Neural progenitor cell (in vitro differentiated cells): ENCODE measurements around the gene TAF1C.

Source experiments
- EZH2 ChIP-seq: fragments of 200-600 bp; sonication (generic); IDR thresholded peaks from 2 replicates; pipeline ENCODE4 v1.6.1; 2017; ENCODE audit warnings: antibody characterized with exemption, mild to moderate bottlenecking, moderate library complexity
- EZH2phosphoT487 ChIP-seq: fragments of 200-600 bp; sonication (generic); IDR thresholded peaks from 2 replicates; pipeline ENCODE4 v1.6.1; 2017; ENCODE audit warnings: antibody characterized with exemption
- TF ChIP-seq, protein P1 (sequence below): fragments of 200-600 bp; sonication (generic); IDR thresholded peaks from 2 replicates; pipeline ENCODE4 v1.5.1; 2017; ENCODE audit warnings: antibody characterized with exemption, mild to moderate bottlenecking

DNA sequence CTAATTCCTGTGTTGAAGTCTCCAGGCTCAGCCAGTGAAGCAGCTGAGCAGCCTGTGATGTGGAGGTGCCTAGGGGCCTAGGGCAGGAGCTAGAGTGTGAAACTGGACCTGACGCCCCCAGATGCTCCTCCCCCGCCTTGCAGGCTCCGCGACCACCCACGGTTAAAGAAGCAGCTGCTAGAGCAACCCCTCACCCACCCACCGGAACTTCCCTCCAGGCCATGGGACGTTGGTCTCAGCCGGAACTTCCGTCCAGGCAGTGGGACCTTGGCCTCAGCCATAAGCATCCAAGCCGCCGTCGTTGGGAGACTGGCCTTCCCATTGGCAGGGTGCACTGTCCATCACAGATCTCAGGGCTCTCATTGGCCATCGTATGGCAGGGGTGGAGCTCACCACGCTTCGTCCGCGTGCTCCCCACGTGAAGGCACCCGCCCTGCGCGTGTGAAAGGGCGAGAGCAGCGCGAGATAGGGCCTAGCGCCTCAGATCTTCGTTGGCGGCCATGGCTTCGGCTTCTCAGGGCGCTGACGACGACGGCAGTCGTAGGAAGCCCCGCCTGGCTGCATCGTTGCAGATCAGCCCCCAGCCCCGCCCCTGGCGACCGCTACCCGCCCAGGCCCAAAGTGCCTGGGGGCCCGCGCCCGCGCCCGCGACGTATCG, 4.0 kb upstream of the TAF1C start, which contains the start of gene ADAD2:
- TF ChIP-seq, protein P1, sequence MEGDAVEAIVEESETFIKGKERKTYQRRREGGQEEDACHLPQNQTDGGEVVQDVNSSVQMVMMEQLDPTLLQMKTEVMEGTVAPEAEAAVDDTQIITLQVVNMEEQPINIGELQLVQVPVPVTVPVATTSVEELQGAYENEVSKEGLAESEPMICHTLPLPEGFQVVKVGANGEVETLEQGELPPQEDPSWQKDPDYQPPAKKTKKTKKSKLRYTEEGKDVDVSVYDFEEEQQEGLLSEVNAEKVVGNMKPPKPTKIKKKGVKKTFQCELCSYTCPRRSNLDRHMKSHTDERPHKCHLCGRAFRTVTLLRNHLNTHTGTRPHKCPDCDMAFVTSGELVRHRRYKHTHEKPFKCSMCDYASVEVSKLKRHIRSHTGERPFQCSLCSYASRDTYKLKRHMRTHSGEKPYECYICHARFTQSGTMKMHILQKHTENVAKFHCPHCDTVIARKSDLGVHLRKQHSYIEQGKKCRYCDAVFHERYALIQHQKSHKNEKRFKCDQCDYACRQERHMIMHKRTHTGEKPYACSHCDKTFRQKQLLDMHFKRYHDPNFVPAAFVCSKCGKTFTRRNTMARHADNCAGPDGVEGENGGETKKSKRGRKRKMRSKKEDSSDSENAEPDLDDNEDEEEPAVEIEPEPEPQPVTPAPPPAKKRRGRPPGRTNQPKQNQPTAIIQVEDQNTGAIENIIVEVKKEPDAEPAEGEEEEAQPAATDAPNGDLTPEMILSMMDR, result no peak
- TF ChIP-seq EZH2phosphoT487, result no peak
- no peak for TF ChIP-seq EZH2
